IPS-18c (cell line): ENCODE results near the gene ELF3.
"Not testable (repeated sequence)": the region's sequence is repeated elsewhere in the genome, so short reads cannot be mapped to it uniquely, and the experiment has no call there.

ENCODE experiments used
- H3K4me3 ChIP-seq: 2 replicates; pipeline ENCODE4 v1.7.0; 2013; ENCODE audit warnings: low read depth, mild to moderate bottlenecking, low read length, moderate library complexity; ENCODE audit not compliant: insufficient read depth
- H3K9me3 ChIP-seq: one replicate; pipeline ENCODE4 v1.6.1; 2013; ENCODE audit warnings: mild to moderate bottlenecking, low read length, moderate library complexity; ENCODE audit not compliant: control insufficient read depth, insufficient read depth

ELF3 gene

GRCh38 chr1:202018468-202019234 lies 8.3 kb downstream of the ELF3 start:
- H3K4me3 ChIP-seq: no peak overlapping the region
- peaks cover 2% of the 10 kb centered on the region for H3K9me3 ChIP-seq

GRCh38 chr1:202019235-202019558 lies 8.8 kb downstream of the ELF3 start:
- not testable (repeated sequence) for H3K9me3 ChIP-seq, H3K4me3 ChIP-seq

- Histone ChIP-seq H3K4me3 (no peak overlapping the region), H3K9me3 (peaks cover 2% of the 10 kb centered on the region)
These were observed 12.6 kb downstream of the ELF3 start for GRCh38 chr1:202023001-202023433.

GRCh38 chr1:202029171-202029665 lies 18.8 kb downstream of the ELF3 start:
- Histone ChIP-seq H3K4me3 (no peak overlapping the region), H3K9me3 (no peaks in the 10 kb centered on the region)

- no peak overlapping the region for H3K4me3 ChIP-seq
These were observed 19.3 kb downstream of the ELF3 start for GRCh38 chr1:202029727-202030126.

GRCh38 chr1:202031796-202032195 lies 21.4 kb downstream of the ELF3 start:
- Histone ChIP-seq H3K4me3 (no peak overlapping the region), H3K9me3 (no peaks in the 10 kb centered on the region)

More at GRCh38 chr1:202029727-202030126, 19.3 kb downstream of the ELF3 start:
- no peaks in the 10 kb centered on the region for H3K9me3 ChIP-seq

GRCh38 chr1:202034149-202034682 lies 23.8 kb downstream of the ELF3 start:
- Histone ChIP-seq H3K4me3 (no peak overlapping the region), H3K9me3 (no peaks in the 10 kb centered on the region)

- H3K4me3 ChIP-seq: no peak overlapping the region
- no peaks in the 10 kb centered on the region for H3K9me3 ChIP-seq
These were observed 24.5 kb downstream of the ELF3 start for GRCh38 chr1:202034683-202035462.

- Histone ChIP-seq H3K9me3 (no peaks in the 10 kb centered on the region), H3K4me3 (no peak overlapping the region)
These were observed 26.4 kb downstream of the ELF3 start for GRCh38 chr1:202036595-202037387.

- Histone ChIP-seq H3K4me3 (no peak overlapping the region), H3K9me3 (peaks cover 2% of the 10 kb centered on the region)
These were observed 27.4 kb downstream of the ELF3 start for GRCh38 chr1:202037706-202038296.

- Histone ChIP-seq H3K4me3 (no peak overlapping the region), H3K9me3 (peaks cover 2% of the 10 kb centered on the region)
These were observed 28.4 kb downstream of the ELF3 start for GRCh38 chr1:202038688-202039346.

- H3K9me3 ChIP-seq: peaks cover 2% of the 10 kb centered on the region
- no peak overlapping the region for H3K4me3 ChIP-seq
These were observed 35.3 kb downstream of the ELF3 start for GRCh38 chr1:202045705-202046104.

GRCh38 chr1:202046227-202046626 lies 35.8 kb downstream of the ELF3 start:
- Histone ChIP-seq H3K9me3 (peaks cover 2% of the 10 kb centered on the region), H3K4me3 (no peak overlapping the region)

GRCh38 chr1:202046748-202047708 lies 36.6 kb downstream of the ELF3 start:
- Histone ChIP-seq H3K4me3 (no peak overlapping the region), H3K9me3 (peaks cover 2% of the 10 kb centered on the region)

- no peak overlapping the region for H3K4me3 ChIP-seq
- no peaks in the 10 kb centered on the region for H3K9me3 ChIP-seq
These were observed 37.6 kb downstream of the ELF3 start for GRCh38 chr1:202047977-202048376.
